NCI-H128 (cell line): Measurements from ENCODE around the gene BIN1.

ENCODE experiments used
- DNase-seq: peaks from one replicate; lab custom pipeline; 2025; ENCODE audit not compliant: unreplicated experiment; lab: John Stamatoyannopoulos, UW

The BIN1 gene

DNA sequence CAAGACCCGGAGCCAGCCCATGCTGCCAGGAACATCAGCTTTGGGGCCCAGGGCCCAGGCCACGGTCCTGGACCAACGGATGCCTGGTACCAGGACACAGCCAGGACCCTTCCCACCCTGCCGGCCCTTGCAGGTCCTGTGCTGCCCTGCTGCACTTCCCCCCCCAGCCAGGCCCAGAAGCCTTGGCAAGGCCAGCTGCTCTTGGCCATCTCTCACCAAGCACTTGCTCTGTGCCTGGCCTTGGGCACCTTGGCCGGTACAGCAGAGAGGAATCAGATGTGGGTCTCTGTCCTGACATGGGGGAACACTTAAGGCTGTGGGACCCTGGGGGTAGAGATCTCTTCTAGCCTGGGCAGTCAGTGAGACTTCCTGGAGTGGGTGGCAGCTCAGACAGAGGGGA, 28.9 kb downstream of the BIN1 start:
- no peak for DNase-seq

DNA sequence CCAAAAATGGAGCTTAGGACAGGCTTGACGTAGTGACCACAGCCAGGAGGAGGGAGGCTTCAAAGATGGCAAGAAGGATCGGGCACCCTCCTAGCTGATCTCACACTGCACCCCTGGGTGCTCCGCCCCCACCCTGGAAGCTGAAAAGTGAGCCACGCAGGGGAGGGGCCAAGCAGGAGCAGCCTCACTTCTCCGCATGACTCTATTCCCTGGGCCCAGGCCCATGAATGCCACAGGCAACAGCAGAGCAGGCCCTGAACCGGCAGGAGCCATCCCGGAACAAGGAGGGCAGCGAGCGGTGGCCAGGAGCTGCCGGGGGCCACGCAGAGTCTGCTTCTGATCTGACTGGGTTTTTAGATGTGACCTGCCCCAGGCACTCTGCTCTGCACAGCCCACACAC, 30.0 kb downstream of the BIN1 start:
- DNase-seq = no peak

- no peak for DNase-seq
Measured at GRCh38 chr2:127076290-127076689, 30.7 kb downstream of the BIN1 start.

DNA sequence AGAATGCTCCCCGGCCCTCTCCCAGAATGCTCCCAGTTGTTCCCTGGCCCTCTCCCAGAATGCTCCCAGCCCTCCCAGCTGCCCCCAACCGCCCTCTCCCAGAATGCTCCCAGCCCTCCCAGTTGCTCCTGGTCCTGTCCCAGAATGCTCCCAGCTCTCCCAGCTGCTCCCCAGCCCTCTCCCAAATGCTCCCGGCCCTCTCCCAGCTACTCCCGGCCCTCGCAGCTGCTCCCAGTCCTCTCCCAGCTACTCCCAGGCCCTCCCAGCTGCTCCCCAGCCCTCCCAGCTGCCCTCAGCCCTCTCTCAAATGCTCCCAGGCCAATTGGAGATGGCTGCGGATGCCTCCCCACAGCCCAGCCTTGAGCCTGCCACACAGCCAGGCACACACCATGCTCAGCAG, 31.1 kb downstream of the BIN1 start:
- no peak for DNase-seq

- DNase-seq = no peak
Measured at GRCh38 chr2:127074936-127075335, 32.0 kb downstream of the BIN1 start.

DNA sequence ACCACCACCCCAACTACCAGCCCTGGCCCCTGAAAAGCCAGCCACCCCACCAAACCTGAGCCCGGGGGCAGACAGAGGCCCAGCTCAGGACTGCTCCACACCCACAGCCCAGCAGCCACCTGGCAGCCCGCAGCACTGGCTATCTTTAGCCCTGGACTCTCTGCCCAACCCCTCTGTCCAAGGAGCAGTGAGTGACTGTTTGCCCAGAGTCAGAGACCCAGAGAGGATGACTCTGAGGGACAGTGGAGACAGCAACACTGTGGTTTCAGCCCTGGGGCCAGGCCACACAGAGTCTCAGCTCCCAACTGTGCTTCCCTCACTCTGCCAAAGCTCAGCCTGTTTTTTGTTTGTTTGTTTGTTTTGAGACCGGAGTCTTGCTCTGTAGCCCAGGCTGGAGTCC, 32.6 kb downstream of the BIN1 start:
- DNase-seq = no peak

DNA sequence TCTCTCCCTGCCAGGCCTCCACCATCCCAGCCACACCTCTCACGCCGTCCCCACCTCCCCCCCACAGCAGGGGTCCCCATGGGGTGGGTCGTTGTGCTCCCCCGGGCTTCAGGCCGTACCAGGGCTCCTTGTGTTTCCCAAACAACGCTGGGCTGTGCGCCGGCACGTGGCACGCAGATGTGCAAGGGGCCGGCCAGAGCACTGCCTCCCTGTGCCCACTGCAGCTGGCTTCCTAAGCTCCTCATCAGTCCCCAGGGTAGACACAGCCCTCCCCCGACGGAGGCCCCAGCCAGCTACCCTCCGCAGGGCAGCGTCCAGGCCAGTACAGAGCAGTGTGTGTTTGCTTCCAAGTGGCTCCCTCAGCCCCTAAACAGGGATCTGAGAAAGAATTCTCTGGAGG, 34.0 kb downstream of the BIN1 start:
- DNase-seq = no peak

GRCh38 chr2:127072396-127072795, 34.6 kb downstream of the BIN1 start:
- no peak for DNase-seq

GRCh38 chr2:127071901-127072328, 35.0 kb downstream of the BIN1 start:
- no peak for DNase-seq

DNA sequence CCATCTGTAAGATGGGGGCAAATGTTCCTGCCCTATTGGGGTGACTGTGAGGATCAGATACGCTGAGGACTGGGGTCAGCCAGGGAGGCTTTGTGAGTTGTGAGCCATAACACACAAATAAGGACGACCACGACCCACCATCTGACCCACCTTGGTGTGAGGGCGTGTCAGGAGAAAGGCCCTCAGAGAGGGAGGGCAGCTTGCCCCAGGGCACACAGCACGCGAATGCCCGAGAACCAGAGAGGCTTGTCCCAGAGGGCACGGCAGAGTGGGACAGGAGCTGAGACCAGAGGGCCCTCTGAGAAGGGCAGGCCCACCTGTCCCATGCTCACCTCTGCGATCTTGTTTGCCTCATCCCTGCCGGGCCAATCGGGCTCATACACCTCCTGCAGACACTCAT, 36.7 kb downstream of the BIN1 start:
- DNase-seq = no peak

GRCh38 chr2:127069536-127069935, 37.4 kb downstream of the BIN1 start:
- DNase-seq = no peak

DNA sequence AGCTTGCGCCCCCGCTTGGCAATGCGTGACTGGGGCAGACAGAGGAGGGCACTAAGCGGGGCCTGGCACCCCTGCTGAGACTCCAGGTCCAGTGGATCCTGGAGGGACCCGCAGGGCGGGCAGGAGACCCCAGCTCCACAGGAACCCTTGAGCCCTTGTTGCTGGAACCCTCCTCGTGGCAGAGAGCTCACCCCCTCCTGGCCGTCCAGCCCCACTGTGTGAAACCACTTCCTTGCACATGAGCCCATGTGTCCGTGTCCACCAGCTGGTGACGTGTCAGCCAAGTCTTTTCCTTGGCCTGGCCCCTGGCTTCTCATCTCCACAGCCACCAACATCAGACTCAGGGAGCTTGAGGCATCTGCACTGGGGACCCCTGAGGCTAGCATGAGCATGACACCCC, 38.0 kb downstream of the BIN1 start:
- no peak for DNase-seq

DNA sequence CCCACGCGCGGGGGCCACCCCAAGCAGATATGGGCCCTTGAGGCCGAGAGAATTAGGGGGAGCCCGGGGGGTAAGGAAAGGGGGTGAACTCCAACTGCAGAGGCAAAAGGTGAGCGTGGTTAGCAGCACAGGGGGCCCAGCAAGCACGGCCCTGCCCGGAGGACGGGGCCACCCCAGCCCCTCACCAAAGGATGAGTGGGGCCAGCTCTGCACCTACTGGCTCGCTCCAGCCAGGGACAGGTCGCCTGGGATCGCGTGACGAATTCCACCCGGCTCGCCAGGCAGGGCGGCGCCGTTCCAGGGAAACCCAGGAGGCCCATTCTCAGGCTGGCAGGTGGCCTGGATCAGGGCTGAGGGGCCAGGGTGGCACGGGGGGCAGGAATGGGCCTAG, 38.6 kb downstream of the BIN1 start:
- DNase-seq = no peak

GRCh38 chr2:127067620-127068350, 39.2 kb downstream of the BIN1 start:
- no peak for DNase-seq

- no peak for DNase-seq
Measured at GRCh38 chr2:127066942-127067341, 40.0 kb downstream of the BIN1 start.

DNA sequence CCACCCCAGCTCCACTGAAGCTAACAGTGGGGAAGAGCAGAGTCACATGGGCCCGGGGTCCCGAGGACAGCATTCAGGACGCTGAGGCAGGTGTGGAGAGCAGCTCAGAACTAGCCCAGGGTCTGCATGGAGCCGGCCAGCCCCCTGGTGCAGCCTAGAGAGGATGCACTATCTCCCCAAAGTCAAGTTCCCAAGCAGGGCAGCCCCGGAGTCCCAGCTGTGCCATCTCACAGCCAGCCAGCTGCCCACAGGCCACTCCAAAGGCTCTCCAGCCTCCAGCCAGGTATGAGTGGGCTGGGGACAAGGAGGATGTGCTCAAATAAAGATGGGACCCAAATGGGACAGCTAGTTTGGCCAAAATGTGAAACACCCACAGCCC, 41.0 kb downstream of the BIN1 start:
- DNase-seq = no peak

- DNase-seq = no peak
Measured at GRCh38 chr2:127065299-127065939, 41.5 kb downstream of the BIN1 start.

GRCh38 chr2:127064642-127065250, 42.2 kb downstream of the BIN1 start:
- no peak for DNase-seq

GRCh38 chr2:127063701-127064590, 43.0 kb downstream of the BIN1 start:
- DNase-seq = no peak

DNA sequence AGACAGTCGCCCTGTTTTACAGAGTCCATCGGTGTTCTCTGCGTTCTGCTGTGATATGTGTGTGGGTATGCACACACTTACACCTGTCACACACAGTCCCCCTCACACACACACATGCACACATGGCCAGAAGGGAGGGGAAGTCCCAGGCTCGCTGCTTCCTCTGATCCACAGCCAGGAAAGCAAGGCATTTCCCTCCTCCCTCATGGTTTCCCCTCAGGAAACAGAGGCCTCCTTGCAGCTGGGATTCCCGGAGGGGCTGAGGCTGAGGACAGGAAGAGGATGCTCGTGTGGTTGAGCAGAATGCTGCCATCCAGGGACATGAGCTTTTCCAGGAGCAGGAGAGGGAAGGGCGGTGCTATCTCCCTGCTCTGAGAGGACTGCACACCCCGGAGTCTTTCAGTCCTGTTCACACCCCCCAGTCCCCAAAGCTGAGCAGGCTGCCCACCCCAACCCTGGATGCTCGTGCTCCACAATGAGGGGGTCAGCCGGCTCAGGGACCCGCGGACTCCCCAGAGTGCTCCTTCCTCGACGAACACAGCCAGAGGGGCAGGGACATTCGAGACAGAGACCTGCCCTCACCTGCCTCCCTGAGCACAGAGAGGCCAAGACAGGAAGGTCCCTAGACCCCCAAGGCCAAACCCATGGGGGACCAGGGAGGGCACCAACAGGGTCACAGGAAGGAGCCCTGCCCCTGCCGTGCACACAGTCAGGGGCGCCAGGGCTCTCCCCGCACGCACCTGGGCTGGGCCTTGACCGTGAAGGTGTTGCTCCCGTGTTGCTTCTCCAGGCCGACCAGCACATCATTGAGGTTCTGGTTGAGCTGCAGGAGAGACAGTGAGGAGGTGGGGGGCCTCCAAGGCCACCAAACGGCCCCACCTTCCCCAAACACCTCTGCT, 45.3 kb downstream of the BIN1 start:
- no peak for DNase-seq
